Mucosa of descending colon (tissue), 3 donors: ENCODE data around the gene BCL7C. TPM values are rescaled to one million over a fixed set of nuclear protein-coding genes. Genes with fewer than 3 reads are reported as not detected.
"Not testable (repeated sequence)": the region's sequence is repeated elsewhere in the genome, so short reads cannot be mapped to it uniquely, and the experiment has no call there.

Experiments used
- ATAC-seq: fragments of 200-7000 bp; cut with Tn5 transposase; one replicate; pipeline ENCODE4 v1.9.1; 2020; ENCODE audit warnings: mild to moderate bottlenecking, moderate library complexity
- DNase-seq, 3 donors: peaks; one replicate each; pipeline ENCODE4 v3.0.0-alpha.2; 2020
- H3K36me3 ChIP-seq: fragments of 200-600 bp; one replicate; pipeline ENCODE4 v1.8.0; 2021; ENCODE audit warnings: low read depth, mild to moderate bottlenecking
- H3K4me1 ChIP-seq: fragments of 200-600 bp; one replicate; pipeline ENCODE4 v1.8.0; 2021; ENCODE audit warnings: low read depth, mild to moderate bottlenecking
- H3K4me3 ChIP-seq: fragments of 200-600 bp; one replicate; pipeline ENCODE4 v1.8.0; 2021; ENCODE audit warnings: mild to moderate bottlenecking
- H3K9me3 ChIP-seq: fragments of 200-600 bp; one replicate; pipeline ENCODE4 v1.8.0; 2021; ENCODE audit warnings: mild to moderate bottlenecking
- intact Hi-C, 2 donors: fragments of 100-400 bp; cut with DNase I in 1 of 2; cut with micrococcal nuclease in 1 of 2; formaldehyde crosslinking; loops; one replicate each; pipeline versions ENCODE4 v1.11.0 to v1.11.1; 2022; cut with DNase I, micrococcal nuclease
- total RNA-seq, 3 donors: library from RNA; stranded (reverse); fragmentation: NEBNext Ultra II Directional in 2 of 3; extraction: Animal tissue kit (Norgen Biotek cat#: 25700) in 2 of 3; gene quantifications; one replicate each; pipeline versions ENCODE4 v1.2.1 to v1.2.4, GENCODE V29; 2021 to 2023
- TF ChIP-seq, protein P1 (sequence below): fragments of 200-600 bp; IDR thresholded peaks from one replicate; pipeline ENCODE4 v1.8.0; 2022; ENCODE audit warnings: antibody characterized with exemption, mild to moderate bottlenecking
- donor health status: DM: no; HTN: no; CAD: no; lungs with moderate emphysema.
- donor health status: DM: no; HTN: no; CAD: no.
- donor health status: DM: no; HTN: yes; CAD: no.

The BCL7C gene
- total RNA-seq, 3 donors from 2014 or later: 20.8 to 30.6 (median 25.3) TPM

- ATAC-seq (no peak), DNase-seq (peak in 2 of 3 donors; percentile 25 to 40)
- Histone ChIP-seq H3K4me3 (peak overlapping the region; percentile 85), H3K9me3 (no peaks in the 10 kb centered on the region), H3K4me1 (peaks cover 24% of the 10 kb centered on the region), H3K36me3 (no peaks in the 10 kb centered on the region)
- TF ChIP-seq, protein P1, sequence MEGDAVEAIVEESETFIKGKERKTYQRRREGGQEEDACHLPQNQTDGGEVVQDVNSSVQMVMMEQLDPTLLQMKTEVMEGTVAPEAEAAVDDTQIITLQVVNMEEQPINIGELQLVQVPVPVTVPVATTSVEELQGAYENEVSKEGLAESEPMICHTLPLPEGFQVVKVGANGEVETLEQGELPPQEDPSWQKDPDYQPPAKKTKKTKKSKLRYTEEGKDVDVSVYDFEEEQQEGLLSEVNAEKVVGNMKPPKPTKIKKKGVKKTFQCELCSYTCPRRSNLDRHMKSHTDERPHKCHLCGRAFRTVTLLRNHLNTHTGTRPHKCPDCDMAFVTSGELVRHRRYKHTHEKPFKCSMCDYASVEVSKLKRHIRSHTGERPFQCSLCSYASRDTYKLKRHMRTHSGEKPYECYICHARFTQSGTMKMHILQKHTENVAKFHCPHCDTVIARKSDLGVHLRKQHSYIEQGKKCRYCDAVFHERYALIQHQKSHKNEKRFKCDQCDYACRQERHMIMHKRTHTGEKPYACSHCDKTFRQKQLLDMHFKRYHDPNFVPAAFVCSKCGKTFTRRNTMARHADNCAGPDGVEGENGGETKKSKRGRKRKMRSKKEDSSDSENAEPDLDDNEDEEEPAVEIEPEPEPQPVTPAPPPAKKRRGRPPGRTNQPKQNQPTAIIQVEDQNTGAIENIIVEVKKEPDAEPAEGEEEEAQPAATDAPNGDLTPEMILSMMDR: no peak
- intact Hi-C loops: no loop called here
Measured at GRCh38 chr16:30874244-30874820, 19.5 kb downstream of the BCL7C start.

GRCh38 chr16:30870904-30871303 lies 23.0 kb downstream of the BCL7C start:
- TF ChIP-seq, protein P1: no peak
- intact Hi-C loops: no loop called here

GRCh38 chr16:30867747-30868146 lies 26.1 kb downstream of the BCL7C start:
- no peak for ATAC-seq
- Histone ChIP-seq H3K4me1 (no peaks in the 10 kb centered on the region), H3K9me3 (no peaks in the 10 kb centered on the region), H3K4me3 (no peak overlapping the region), H3K36me3 (no peaks in the 10 kb centered on the region)
- no peak for DNase-seq
- intact Hi-C loops: loop anchor here in 1 of 2 donors (5.0 kb wide), 1 partner anchor 75 kb away; no protein-coding TSS in a partner anchor
- TF ChIP-seq, protein P1: no peak

More at GRCh38 chr16:30870904-30871303, 23.0 kb downstream of the BCL7C start:
- ATAC-seq: no peak
- no peaks in the 10 kb centered on the region for H3K9me3 ChIP-seq
- no peak for DNase-seq
- no peak overlapping the region for H3K4me3 ChIP-seq
- H3K36me3 ChIP-seq: no peaks in the 10 kb centered on the region
- H3K4me1 ChIP-seq: peaks cover 6% of the 10 kb centered on the region

- TF ChIP-seq, protein P1: no peak
- Histone ChIP-seq H3K4me3 (no peak overlapping the region), H3K36me3 (no peaks in the 10 kb centered on the region), H3K4me1 (no peaks in the 10 kb centered on the region), H3K9me3 (no peaks in the 10 kb centered on the region)
- no peak for DNase-seq
- peak; percentile 59 for ATAC-seq
- intact Hi-C loops: loop anchor here in 1 of 2 donors (5.0 kb wide), 1 partner anchor 76 kb away; no protein-coding TSS in a partner anchor
Measured at GRCh38 chr16:30866031-30866430, 27.8 kb downstream of the BCL7C start.

GRCh38 chr16:30863178-30863577 lies 30.7 kb downstream of the BCL7C start:
- H3K4me1 ChIP-seq, H3K4me3 ChIP-seq, DNase-seq, H3K36me3 ChIP-seq, intact Hi-C loops, ATAC-seq, H3K9me3 ChIP-seq: not testable (repeated sequence)

GRCh38 chr16:30860729-30861128 lies 33.1 kb downstream of the BCL7C start:
- H3K4me3 ChIP-seq, H3K9me3 ChIP-seq, H3K4me1 ChIP-seq, intact Hi-C loops, DNase-seq, H3K36me3 ChIP-seq, ATAC-seq: not testable (repeated sequence)
